Fibroblast of villous mesenchyme (primary cell): ENCODE results near the gene MRPL3. TPM values are rescaled to one million over a fixed set of nuclear protein-coding genes. Genes with fewer than 3 reads are reported as not detected.
"Not testable (repeated sequence)": the region's sequence is repeated elsewhere in the genome, so short reads cannot be mapped to it uniquely, and the experiment has no call there.

ENCODE experiments used
- DNase-seq: peaks from one replicate; pipeline ENCODE4 v3.0.0-alpha.2; 2010; ENCODE audit warnings: low read depth
- H3K4me3 ChIP-seq: 2 replicates; pipeline ENCODE4 v1.5.1; 2011; ENCODE audit warnings: low read depth, mild to moderate bottlenecking, low read length
- total RNA-seq: library from RNA; depleted of rRNA; stranded (reverse); fragments of >200 nt; gene quantifications from 2 replicates; pipeline ENCODE4 v1.2.3, GENCODE V29; 2012
- TF ChIP-seq, protein P1 (sequence below): IDR thresholded peaks from 2 replicates; pipeline ENCODE4 v1.5.1; 2012; ENCODE audit warnings: low read depth, mild to moderate bottlenecking, low read length; ENCODE audit not compliant: insufficient read depth

MRPL3 gene
- total RNA-seq, 1 donor = 123 TPM

DNA sequence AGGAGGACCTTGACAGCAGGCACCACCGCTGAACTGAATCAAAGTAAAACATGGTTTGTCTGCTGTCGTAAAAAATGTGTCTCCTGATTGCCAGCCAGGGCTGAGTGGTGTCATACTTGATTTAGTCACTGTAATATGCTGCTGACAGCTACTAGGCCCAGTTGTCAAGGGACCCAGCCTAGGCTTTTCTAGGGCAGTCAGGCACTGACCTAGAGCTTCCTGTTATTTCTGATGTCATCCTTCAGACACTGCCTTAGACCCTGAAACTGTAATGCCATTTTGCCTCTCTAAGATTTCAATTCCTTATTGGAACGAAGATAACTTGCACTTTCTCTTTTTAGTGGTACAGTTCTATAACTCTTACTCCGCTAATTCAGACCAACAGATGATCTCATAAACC is 2.6 kb upstream of the MRPL3 start:
- H3K4me3 ChIP-seq = no peak overlapping the region
- DNase-seq = no peak
- TF ChIP-seq, protein P1, sequence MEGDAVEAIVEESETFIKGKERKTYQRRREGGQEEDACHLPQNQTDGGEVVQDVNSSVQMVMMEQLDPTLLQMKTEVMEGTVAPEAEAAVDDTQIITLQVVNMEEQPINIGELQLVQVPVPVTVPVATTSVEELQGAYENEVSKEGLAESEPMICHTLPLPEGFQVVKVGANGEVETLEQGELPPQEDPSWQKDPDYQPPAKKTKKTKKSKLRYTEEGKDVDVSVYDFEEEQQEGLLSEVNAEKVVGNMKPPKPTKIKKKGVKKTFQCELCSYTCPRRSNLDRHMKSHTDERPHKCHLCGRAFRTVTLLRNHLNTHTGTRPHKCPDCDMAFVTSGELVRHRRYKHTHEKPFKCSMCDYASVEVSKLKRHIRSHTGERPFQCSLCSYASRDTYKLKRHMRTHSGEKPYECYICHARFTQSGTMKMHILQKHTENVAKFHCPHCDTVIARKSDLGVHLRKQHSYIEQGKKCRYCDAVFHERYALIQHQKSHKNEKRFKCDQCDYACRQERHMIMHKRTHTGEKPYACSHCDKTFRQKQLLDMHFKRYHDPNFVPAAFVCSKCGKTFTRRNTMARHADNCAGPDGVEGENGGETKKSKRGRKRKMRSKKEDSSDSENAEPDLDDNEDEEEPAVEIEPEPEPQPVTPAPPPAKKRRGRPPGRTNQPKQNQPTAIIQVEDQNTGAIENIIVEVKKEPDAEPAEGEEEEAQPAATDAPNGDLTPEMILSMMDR = no peak

DNA sequence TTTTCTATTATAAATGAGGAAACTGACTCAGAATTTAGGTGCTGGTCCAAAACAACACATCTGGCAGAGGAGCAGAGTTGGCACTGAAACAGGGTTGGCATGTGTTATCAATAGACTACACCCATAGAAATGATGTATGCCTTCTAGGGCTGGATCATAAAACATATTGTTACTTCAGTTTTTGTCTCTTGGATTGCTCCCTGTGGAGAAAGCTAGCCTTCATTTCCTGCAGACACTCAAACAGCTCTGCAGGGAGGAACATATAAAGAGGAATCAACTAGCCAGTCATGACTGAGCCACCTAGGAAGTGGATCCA is 507 bp upstream of the MRPL3 start:
- DNase-seq = no peak
- TF ChIP-seq, protein P1 = no peak

DNA sequence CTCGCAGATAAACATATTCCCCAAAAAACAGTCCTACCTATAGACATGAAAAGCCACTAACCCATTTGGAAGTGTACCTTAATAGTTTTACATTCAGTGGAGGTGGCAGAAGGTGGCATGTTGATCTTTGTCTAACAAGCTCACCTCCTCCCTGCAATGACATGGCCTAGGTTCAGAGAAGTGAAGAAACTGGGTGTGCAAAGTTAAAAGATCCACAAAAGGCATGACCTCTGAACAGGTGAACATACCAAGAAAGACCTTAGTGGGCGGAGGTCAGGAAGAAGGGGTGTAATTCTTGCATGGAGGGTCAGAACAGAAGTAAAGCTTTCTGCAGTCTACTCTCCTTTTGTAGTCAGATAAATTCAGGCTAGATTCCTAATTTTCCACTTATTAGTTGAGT is 822 bp downstream of the MRPL3 start:
- TF ChIP-seq, protein P1 = no peak
- DNase-seq = no peak
- H3K4me3 ChIP-seq = peak overlapping the region; percentile 95

More for the DNA sequence above, 507 bp upstream of the MRPL3 start:
- H3K4me3 ChIP-seq = peak overlapping the region; percentile 95

DNA sequence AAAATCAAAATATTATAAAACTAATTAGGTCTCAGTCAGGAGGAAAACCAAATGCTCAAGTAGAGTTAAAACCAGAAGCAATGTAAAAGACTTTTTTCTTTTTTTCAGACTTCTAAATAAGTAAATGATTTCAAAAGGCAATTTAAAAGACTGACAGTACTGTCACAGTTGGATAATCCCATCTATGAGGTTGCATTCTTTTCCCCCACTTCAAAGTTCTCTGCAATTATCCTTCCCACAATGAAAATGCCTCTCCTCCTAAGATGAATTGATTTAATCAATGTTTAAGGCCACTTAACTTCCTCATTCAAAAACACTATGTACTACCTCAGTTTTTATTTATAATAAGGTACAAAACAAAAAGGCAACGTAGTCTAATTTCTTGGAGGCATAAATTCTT is 8.1 kb downstream of the MRPL3 start:
- H3K4me3 ChIP-seq = no peak overlapping the region
- no peak for DNase-seq
- TF ChIP-seq, protein P1 = no peak

DNA sequence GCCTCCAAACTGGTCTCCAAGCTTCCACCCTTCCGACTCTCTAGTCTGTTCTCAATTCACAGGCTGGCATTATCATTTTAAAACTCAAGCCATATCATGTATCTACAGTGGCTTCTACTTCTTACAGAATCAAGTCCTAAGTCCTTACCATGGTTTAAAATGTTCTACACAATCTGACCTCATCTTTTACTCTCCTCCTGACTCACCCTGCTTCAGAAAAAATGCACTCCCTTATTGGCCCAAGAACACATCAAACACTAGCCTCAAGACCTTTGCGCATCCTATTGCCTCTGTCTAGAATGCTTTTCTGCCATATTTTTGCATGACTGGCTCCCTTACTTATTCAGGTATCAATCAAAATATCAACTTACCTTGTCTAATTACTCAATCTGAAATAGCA is 11.0 kb downstream of the MRPL3 start:
- DNase-seq = no peak
- H3K4me3 ChIP-seq = no peak overlapping the region
- TF ChIP-seq, protein P1 = no peak

DNA sequence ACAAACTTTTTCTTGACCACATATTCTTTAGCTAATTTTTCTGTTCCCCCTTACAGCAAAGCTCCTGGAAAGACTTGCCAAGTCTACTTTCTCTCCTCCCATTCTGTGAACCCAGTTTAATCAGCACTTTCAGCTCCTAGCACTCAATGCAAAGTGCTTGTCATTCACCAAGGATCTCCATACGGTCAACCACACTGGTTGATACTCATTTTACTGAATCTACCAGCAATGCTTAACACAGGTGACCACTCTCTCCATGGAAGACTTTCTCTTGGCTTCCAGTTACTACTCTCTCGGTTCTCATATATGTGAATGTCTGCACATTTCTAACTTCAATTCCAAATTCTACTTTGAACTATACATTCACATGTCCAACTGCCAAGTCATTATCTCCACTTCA is 11.7 kb downstream of the MRPL3 start:
- TF ChIP-seq, protein P1 = no peak
- DNase-seq = no peak
- no peak overlapping the region for H3K4me3 ChIP-seq

DNA sequence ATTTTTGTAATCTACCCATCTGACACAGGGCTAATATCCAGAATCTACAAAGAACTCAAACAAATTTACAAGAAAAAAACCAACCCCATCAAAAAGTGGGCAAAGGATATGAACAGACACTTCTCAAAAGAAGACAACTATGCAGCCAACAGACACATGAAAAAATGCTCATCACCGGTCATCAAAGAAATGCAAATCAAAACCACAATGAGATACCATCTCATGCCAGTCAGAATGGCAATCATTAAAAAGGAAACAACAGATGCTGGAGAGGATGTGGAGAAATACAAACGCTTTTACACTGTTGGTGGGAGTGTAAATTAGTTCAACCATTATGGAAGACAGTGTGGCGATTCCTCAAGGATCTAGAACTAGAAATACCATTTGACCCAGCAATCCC is 16.2 kb downstream of the MRPL3 start:
- H3K4me3 ChIP-seq, DNase-seq: not testable (repeated sequence)
